HG03064 (cell line): Measurements from ENCODE around the gene AIFM2.
"Not testable (repeated sequence)": the region's sequence is repeated elsewhere in the genome, so short reads cannot be mapped to it uniquely, and the experiment has no call there.

ENCODE experiments used
- ATAC-seq: cut with Tn5 transposase; IDR thresholded peaks from one replicate; pipeline ENCODE4 v1.9.1; 2021; ENCODE audit warnings: low read depth; ENCODE audit not compliant: unreplicated experiment

Gene AIFM2

GRCh38 chr10:70096016-70096704 lies 36.5 kb downstream of the AIFM2 start:
- no peak for ATAC-seq

GRCh38 chr10:70094250-70094649 lies 38.4 kb downstream of the AIFM2 start:
- no peak for ATAC-seq

- no peak for ATAC-seq
Observed at GRCh38 chr10:70093335-70093944, 39.2 kb downstream of the AIFM2 start.

GRCh38 chr10:70092389-70092718 lies 40.3 kb downstream of the AIFM2 start:
- no peak for ATAC-seq

- ATAC-seq: no peak
Observed at GRCh38 chr10:70090951-70091350, 41.7 kb downstream of the AIFM2 start.

GRCh38 chr10:70090013-70090412 lies 42.6 kb downstream of the AIFM2 start:
- ATAC-seq: no peak

- no peak for ATAC-seq
Observed at GRCh38 chr10:70088308-70088698, 44.3 kb downstream of the AIFM2 start.

- ATAC-seq: no peak
Observed at GRCh38 chr10:70087616-70088307, 44.9 kb downstream of the AIFM2 start.

GRCh38 chr10:70085975-70086613 lies 46.5 kb downstream of the AIFM2 start:
- no peak for ATAC-seq

- ATAC-seq: no peak
Observed at GRCh38 chr10:70084189-70084588, 48.4 kb downstream of the AIFM2 start.

GRCh38 chr10:70080789-70081188 lies 51.8 kb downstream of the AIFM2 start:
- not testable (repeated sequence) for ATAC-seq

GRCh38 chr10:70078937-70079336 lies 53.7 kb downstream of the AIFM2 start:
- no peak for ATAC-seq

GRCh38 chr10:70078329-70078728 lies 54.3 kb downstream of the AIFM2 start:
- ATAC-seq: no peak

GRCh38 chr10:70074971-70075370 lies 57.7 kb downstream of the AIFM2 start:
- no peak for ATAC-seq

- ATAC-seq: no peak
Observed at GRCh38 chr10:70074165-70074564, 58.5 kb downstream of the AIFM2 start.

- ATAC-seq: no peak
Observed at GRCh38 chr10:70070834-70071233, 61.8 kb downstream of the AIFM2 start.

- ATAC-seq: no peak
Observed at GRCh38 chr10:70069346-70069745, 63.3 kb downstream of the AIFM2 start.

- no peak for ATAC-seq
Observed at GRCh38 chr10:70068925-70069324, 63.7 kb downstream of the AIFM2 start.

- ATAC-seq: no peak
Observed at GRCh38 chr10:70067586-70067985, 65.0 kb downstream of the AIFM2 start.

GRCh38 chr10:70066190-70066589 lies 66.4 kb downstream of the AIFM2 start:
- ATAC-seq: no peak

GRCh38 chr10:70064486-70064885 lies 68.1 kb downstream of the AIFM2 start:
- ATAC-seq: no peak
